Fibroblast of lung (primary cell): ENCODE measurements around the gene MLF2.

Experiments
- CTCF ChIP-seq, 2 donors: IDR thresholded peaks in 1 of 2; conservative IDR thresholded peaks in 1 of 2; 1 replicate in 1 of 2; 2 replicates in 1 of 2; pipeline ENCODE4 v1.5.1; 2011 to 2012; ENCODE audit warnings: low read length in 2 of 2, control low read depth in 1 of 2, inconsistent platforms in 1 of 2, low read depth in 1 of 2, mild to moderate bottlenecking in 1 of 2
- EZH2 ChIP-seq: IDR thresholded peaks from 2 replicates; pipeline ENCODE4 v1.5.1; 2012; ENCODE audit warnings: low read length, control low read depth, mild to moderate bottlenecking; ENCODE audit errors: missing control alignments

- no peak for TF ChIP-seq CTCF (conservative IDR thresholded peaks at IDR 0.05 in 1 of 2, IDR thresholded peaks at IDR 0.05 in 1 of 2; ENCODE audit: low read depth in 1 of 2, low read length in 2 of 2)
- no peak for TF ChIP-seq EZH2
Observed at GRCh38 chr12:6784761-6785160, 31.8 kb upstream of the MLF2 start.
